ENCODE data around the gene WNT3A.

- no peak for TF ChIP-seq CTCF (IDR thresholded peaks at IDR 0.05)
- no peak for TF ChIP-seq POLR2A (IDR thresholded peaks at IDR 0.05)
These were observed 43.9 kb downstream of the WNT3A start for GRCh38 chr1:228050571-228051231.
